ENCODE measurements around the gene IGSF9B.

IGSF9B gene

GRCh38 chr11:133955945-133956421 lies 785 bp downstream of the IGSF9B start:
- DNase-seq (ENCODE audit: low read depth) = no peak

- DNase-seq (ENCODE audit: low read depth) = no peak
Observed at GRCh38 chr11:133955081-133955891, 1.5 kb downstream of the IGSF9B start.

- no peak for DNase-seq (ENCODE audit: low read depth)
Observed at GRCh38 chr11:133953999-133954398, 2.8 kb downstream of the IGSF9B start.

GRCh38 chr11:133953547-133953946 lies 3.2 kb downstream of the IGSF9B start:
- DNase-seq (ENCODE audit: low read depth) = no peak

- DNase-seq (ENCODE audit: low read depth) = no peak
Observed at GRCh38 chr11:133952199-133953190, 4.3 kb downstream of the IGSF9B start.

GRCh38 chr11:133951327-133952198 lies 5.2 kb downstream of the IGSF9B start:
- no peak for DNase-seq (ENCODE audit: low read depth)

- DNase-seq (ENCODE audit: low read depth) = no peak
Observed at GRCh38 chr11:133950874-133951326, 5.9 kb downstream of the IGSF9B start.

- no peak for DNase-seq (ENCODE audit: low read depth)
Observed at GRCh38 chr11:133950421-133950820, 6.3 kb downstream of the IGSF9B start.

GRCh38 chr11:133949129-133949528 lies 7.6 kb downstream of the IGSF9B start:
- no peak for DNase-seq (ENCODE audit: low read depth)

GRCh38 chr11:133948711-133949110 lies 8.1 kb downstream of the IGSF9B start:
- no peak for DNase-seq (ENCODE audit: low read depth)

GRCh38 chr11:133947321-133947756 lies 9.4 kb downstream of the IGSF9B start:
- no peak for DNase-seq (ENCODE audit: low read depth)

GRCh38 chr11:133946541-133947318 lies 10.0 kb downstream of the IGSF9B start:
- no peak for DNase-seq (ENCODE audit: low read depth)

- no peak for DNase-seq (ENCODE audit: low read depth)
Observed at GRCh38 chr11:133946051-133946450, 10.7 kb downstream of the IGSF9B start.

GRCh38 chr11:133945087-133945974 lies 11.4 kb downstream of the IGSF9B start:
- peak; percentile 65 for DNase-seq (ENCODE audit: low read depth)

- DNase-seq (ENCODE audit: low read depth) = no peak
Observed at GRCh38 chr11:133943950-133944698, 12.6 kb downstream of the IGSF9B start.

- DNase-seq (ENCODE audit: low read depth) = no peak
Observed at GRCh38 chr11:133942577-133942976, 14.2 kb downstream of the IGSF9B start.

GRCh38 chr11:133941546-133941945 lies 15.2 kb downstream of the IGSF9B start:
- no peak for DNase-seq (ENCODE audit: low read depth)

- no peak for DNase-seq (ENCODE audit: low read depth)
Observed at GRCh38 chr11:133940034-133940433, 16.7 kb downstream of the IGSF9B start.

GRCh38 chr11:133939558-133939957 lies 17.2 kb downstream of the IGSF9B start:
- DNase-seq (ENCODE audit: low read depth) = no peak

All from stimulated activated CD8-positive, alpha-beta memory T cell treated with anti-CD3 and anti-CD28 coated beads, Interleukin-7, amount 100 ng/mL, for 24 hours (primary cell).